Caco-2 (cell line): ENCODE results near the gene PIK3C2G. TPM values are rescaled to one million over a fixed set of nuclear protein-coding genes. Genes with fewer than 3 reads are reported as not detected.

ENCODE experiments used
- BruUV-seq: library from RNA; stranded (reverse); fragments of 400-500 nt; replicated peaks from 2 replicates; lab custom pipeline; 2021; lab: Mats Ljungman, UMichigan
- CTCF ChIA-PET: fragments of 300-600 bp; sonication (Branson Sonifier 250); formaldehyde crosslinking; loops from one replicate; lab custom pipeline; 2022; ENCODE audit warnings: antibody characterized with exemption; lab: Charles Lee
- POLR2A ChIA-PET: fragments of 300-600 bp; sonication (Branson Sonifier 250); formaldehyde crosslinking; loops from one replicate; lab custom pipeline; 2022; ENCODE audit warnings: antibody characterized with exemption; lab: Charles Lee
- DNase-seq, 2 experiments: peaks; one replicate each; pipeline versions ENCODE4 v3.0.0 to v3.0.0-alpha.2; 2020 to 2022
- H3K27me3 ChIP-seq: replicated peaks from 2 replicates; pipeline ENCODE4 v1.6.0; 2011; ENCODE audit warnings: low read length; ENCODE audit not compliant: control insufficient read depth, insufficient read depth
- H3K36me3 ChIP-seq: 2 replicates; pipeline ENCODE4 v1.5.1; 2011; ENCODE audit warnings: low read length; ENCODE audit not compliant: control insufficient read depth, insufficient read depth
- H3K4me1 ChIP-seq: fragments of 250-450 bp; sonication (Bioruptor Pico); 2 replicates; pipeline ENCODE4 v1.5.1; 2020; ENCODE audit warnings: mild to moderate bottlenecking
- H3K4me3 ChIP-seq: 2 replicates; pipeline ENCODE4 v1.5.1; 2011; ENCODE audit warnings: low read depth, mild to moderate bottlenecking, control low read depth, low read length
- H3K9me3 ChIP-seq: fragments of 250-450 bp; sonication (Bioruptor Pico); 2 replicates; pipeline ENCODE4 v1.5.1; 2020; ENCODE audit warnings: mild to moderate bottlenecking, moderate library complexity
- H3K27ac Mint-ChIP-seq: one replicate; pipeline ENCODE4 v1.8.0; 2022; ENCODE audit warnings: mixed read lengths; ENCODE audit not compliant: unreplicated experiment
- H3K27me3 Mint-ChIP-seq: one replicate; pipeline ENCODE4 v1.8.0; 2022; ENCODE audit warnings: mixed read lengths; ENCODE audit not compliant: insufficient read depth, unreplicated experiment
- H3K36me3 Mint-ChIP-seq: one replicate; pipeline ENCODE4 v1.8.0; 2022; ENCODE audit warnings: mild to moderate bottlenecking, mixed read lengths; ENCODE audit not compliant: insufficient read depth, unreplicated experiment
- H3K4me1 Mint-ChIP-seq: one replicate; pipeline ENCODE4 v1.8.0; 2022; ENCODE audit warnings: low read depth, mixed read lengths; ENCODE audit not compliant: unreplicated experiment
- H3K4me3 Mint-ChIP-seq: one replicate; pipeline ENCODE4 v1.8.0; 2022; ENCODE audit warnings: mild to moderate bottlenecking, moderate library complexity, mixed read lengths; ENCODE audit not compliant: unreplicated experiment
- H3K9me3 Mint-ChIP-seq: one replicate; pipeline ENCODE4 v1.8.0; 2022; ENCODE audit warnings: mixed read lengths; ENCODE audit not compliant: unreplicated experiment
- CTCF ChIP-seq, 2 experiments: fragments of 200-600 bp in 1 of 2; IDR thresholded peaks; 1 replicate in 1 of 2; 2 replicates in 1 of 2; pipeline versions ENCODE4 v1.5.1 to v1.8.0; 2011 to 2022; ENCODE audit warnings: antibody characterized with exemption in 1 of 2, control low read depth in 1 of 2, inconsistent platforms in 1 of 2, low read depth in 1 of 2, low read length in 1 of 2, mild to moderate bottlenecking in 1 of 2, moderate library complexity in 1 of 2; ENCODE audit not compliant: insufficient read depth in 1 of 2, severe bottlenecking in 1 of 2, unreplicated experiment in 1 of 2
- intact Hi-C: fragments of 100-400 bp; cut with micrococcal nuclease; formaldehyde crosslinking; loops from one replicate; pipeline ENCODE4 v1.10.0; 2022; ENCODE audit not compliant: unreplicated experiment
- total RNA-seq: library from RNA; stranded (reverse); gene quantifications from 2 replicates; pipeline ENCODE4 v1.2.3, GENCODE V29; 2022

Gene PIK3C2G
- total RNA-seq, 1 experiment from 2014 or later: not detected

GRCh38 chr12:18467620-18468245 is 206.4 kb downstream of the PIK3C2G start:
- H3K27me3 ChIP-seq: no peaks in the 10 kb centered on the region
- H3K27me3 Mint-ChIP-seq: peaks cover 15% of the 10 kb centered on the region
- no TSS peak for BruUV-seq
- no peaks in the 10 kb centered on the region for H3K4me1 ChIP-seq
- no peaks in the 10 kb centered on the region for H3K36me3 Mint-ChIP-seq
- no peaks in the 10 kb centered on the region for H3K9me3 ChIP-seq
- no peaks in the 10 kb centered on the region for H3K9me3 Mint-ChIP-seq
- no peak for DNase-seq
- H3K4me1 Mint-ChIP-seq: no peaks in the 10 kb centered on the region
- intact Hi-C loops: no loop called here
- ChIA-PET POLR2A (no interaction called here), CTCF (no interaction called here)
- no peaks in the 10 kb centered on the region for H3K36me3 ChIP-seq
- no peak overlapping the region for H3K27ac Mint-ChIP-seq
- no peak overlapping the region for H3K4me3 ChIP-seq
- no peak overlapping the region for H3K4me3 Mint-ChIP-seq
- TF ChIP-seq CTCF (IDR thresholded peaks at IDR 0.05; ENCODE audit: insufficient read depth in 1 of 2, low read depth in 1 of 2, low read length in 1 of 2, severe bottlenecking in 1 of 2, unreplicated experiment in 1 of 2): no peak

- no peaks in the 10 kb centered on the region for H3K9me3 Mint-ChIP-seq
- no peak for TF ChIP-seq CTCF (IDR thresholded peaks at IDR 0.05; ENCODE audit: insufficient read depth in 1 of 2, low read depth in 1 of 2, low read length in 1 of 2, severe bottlenecking in 1 of 2, unreplicated experiment in 1 of 2)
- H3K36me3 ChIP-seq: no peaks in the 10 kb centered on the region
- H3K27me3 ChIP-seq: no peaks in the 10 kb centered on the region
- H3K36me3 Mint-ChIP-seq: no peaks in the 10 kb centered on the region
- peaks cover 15% of the 10 kb centered on the region for H3K27me3 Mint-ChIP-seq
- DNase-seq: no peak
- H3K4me3 Mint-ChIP-seq: no peak overlapping the region
- intact Hi-C loops: no loop called here
- H3K27ac Mint-ChIP-seq: no peak overlapping the region
- CTCF ChIA-PET: no interaction called here
- H3K4me1 ChIP-seq: no peaks in the 10 kb centered on the region
- no TSS peak for BruUV-seq
- no peak overlapping the region for H3K4me3 ChIP-seq
- H3K4me1 Mint-ChIP-seq: no peaks in the 10 kb centered on the region
- H3K9me3 ChIP-seq: no peaks in the 10 kb centered on the region
- POLR2A ChIA-PET: no interaction called here
Observed at GRCh38 chr12:18468246-18469075, 207.1 kb downstream of the PIK3C2G start.

- no peak overlapping the region for H3K27ac Mint-ChIP-seq
- no peaks in the 10 kb centered on the region for H3K36me3 ChIP-seq
- POLR2A ChIA-PET: no interaction called here
- no peaks in the 10 kb centered on the region for H3K27me3 ChIP-seq
- no peaks in the 10 kb centered on the region for H3K4me1 ChIP-seq
- H3K9me3 Mint-ChIP-seq: no peaks in the 10 kb centered on the region
- no peaks in the 10 kb centered on the region for H3K9me3 ChIP-seq
- BruUV-seq: no TSS peak
- no peak for DNase-seq
- H3K27me3 Mint-ChIP-seq: peaks cover 12% of the 10 kb centered on the region
- CTCF ChIA-PET: no interaction called here
- H3K4me3 Mint-ChIP-seq: no peak overlapping the region
- H3K4me1 Mint-ChIP-seq: no peaks in the 10 kb centered on the region
- H3K4me3 ChIP-seq: no peak overlapping the region
- no peaks in the 10 kb centered on the region for H3K36me3 Mint-ChIP-seq
- intact Hi-C loops: no loop called here
- TF ChIP-seq CTCF (IDR thresholded peaks at IDR 0.05; ENCODE audit: insufficient read depth in 1 of 2, low read depth in 1 of 2, low read length in 1 of 2, severe bottlenecking in 1 of 2, unreplicated experiment in 1 of 2): no peak
Observed at GRCh38 chr12:18470251-18470650, 208.9 kb downstream of the PIK3C2G start.
